Stimulated activated CD4-positive, alpha-beta T cell treated with anti-CD3 and anti-CD28 coated beads, Interleukin-12 subunit alpha, Interleukin-12 subunit beta, amount 100 ng/mL, for 4 hours (primary cell): ENCODE data around the gene UBR4.
"Not testable (repeated sequence)": the region's sequence is repeated elsewhere in the genome, so short reads cannot be mapped to it uniquely, and the experiment has no call there.

Experiments used
- DNase-seq: peaks from one replicate; pipeline ENCODE4 v3.0.0-alpha.2; 2020

Gene UBR4

GRCh38 chr1:19186001-19186400 lies 24.1 kb downstream of the UBR4 start:
- DNase-seq: no peak

- no peak for DNase-seq
These were observed 27.8 kb downstream of the UBR4 start for GRCh38 chr1:19182223-19182622.

GRCh38 chr1:19180265-19180657 lies 29.8 kb downstream of the UBR4 start:
- not testable (repeated sequence) for DNase-seq

- no peak for DNase-seq
These were observed 30.3 kb downstream of the UBR4 start for GRCh38 chr1:19179597-19180264.

GRCh38 chr1:19178734-19179398 lies 31.2 kb downstream of the UBR4 start:
- DNase-seq: no peak

GRCh38 chr1:19177811-19178210 lies 32.3 kb downstream of the UBR4 start:
- DNase-seq: no peak

- DNase-seq: no peak
These were observed 40.4 kb downstream of the UBR4 start for GRCh38 chr1:19169642-19170041.

GRCh38 chr1:19167140-19167539 lies 42.9 kb downstream of the UBR4 start:
- no peak for DNase-seq

GRCh38 chr1:19166066-19166465 lies 44.0 kb downstream of the UBR4 start:
- no peak for DNase-seq

- DNase-seq: no peak
These were observed 44.6 kb downstream of the UBR4 start for GRCh38 chr1:19165501-19165900.

GRCh38 chr1:19164274-19165015 lies 45.6 kb downstream of the UBR4 start:
- no peak for DNase-seq

- no peak for DNase-seq
These were observed 46.8 kb downstream of the UBR4 start for GRCh38 chr1:19163261-19163660.

GRCh38 chr1:19160831-19161230 lies 49.2 kb downstream of the UBR4 start:
- DNase-seq: no peak

GRCh38 chr1:19157653-19158052 lies 52.4 kb downstream of the UBR4 start:
- DNase-seq: no peak

GRCh38 chr1:19156676-19157075 lies 53.4 kb downstream of the UBR4 start:
- no peak for DNase-seq

GRCh38 chr1:19154876-19155275 lies 55.2 kb downstream of the UBR4 start:
- no peak for DNase-seq

- DNase-seq: no peak
These were observed 56.9 kb downstream of the UBR4 start for GRCh38 chr1:19153169-19153568.

- no peak for DNase-seq
These were observed 58.5 kb downstream of the UBR4 start for GRCh38 chr1:19151537-19151936.

GRCh38 chr1:19149736-19150135 lies 60.3 kb downstream of the UBR4 start:
- DNase-seq: no peak

GRCh38 chr1:19140465-19140864 lies 69.6 kb downstream of the UBR4 start:
- no peak for DNase-seq

GRCh38 chr1:19139711-19140110 lies 70.4 kb downstream of the UBR4 start:
- no peak for DNase-seq

- no peak for DNase-seq
These were observed 71.0 kb downstream of the UBR4 start for GRCh38 chr1:19138958-19139581.

GRCh38 chr1:19138331-19138730 lies 71.7 kb downstream of the UBR4 start:
- DNase-seq: no peak

GRCh38 chr1:19137158-19137557 lies 72.9 kb downstream of the UBR4 start:
- DNase-seq: no peak
